Stimulated activated effector memory CD8-positive, alpha-beta T cell treated with anti-CD3 and anti-CD28 coated beads, Interleukin-12 subunit alpha, Interleukin-12 subunit beta, amount 100 ng/mL, for 72 hours (primary cell): Measurements from ENCODE around the gene ZEB2.

Experiments used
- ATAC-seq: fragments of 150-1000 bp; cut with Tn5 transposase; 2 replicates; pipeline ENCODE4 v1.10.0; 2021
- DNase-seq, 2 donors: peaks; one replicate each; pipeline ENCODE4 v3.0.0; 2021 to 2022; ENCODE audit warnings: low spot score in 2 of 2
- H3K27ac Mint-ChIP-seq: one replicate; pipeline ENCODE4 v1.8.0; 2022; ENCODE audit warnings: mild to moderate bottlenecking, mixed read lengths
- H3K36me3 Mint-ChIP-seq: one replicate; pipeline ENCODE4 v1.8.0; 2022; ENCODE audit warnings: mild to moderate bottlenecking, mixed read lengths
- H3K4me1 Mint-ChIP-seq: one replicate; pipeline ENCODE4 v1.8.0; 2022; ENCODE audit warnings: mixed read lengths
- H3K4me3 Mint-ChIP-seq: one replicate; pipeline ENCODE4 v1.8.0; 2022; ENCODE audit warnings: mild to moderate bottlenecking, mixed read lengths
- H3K9me3 Mint-ChIP-seq: one replicate; pipeline ENCODE4 v1.8.0; 2022; ENCODE audit warnings: mixed read lengths

ZEB2 gene

DNA sequence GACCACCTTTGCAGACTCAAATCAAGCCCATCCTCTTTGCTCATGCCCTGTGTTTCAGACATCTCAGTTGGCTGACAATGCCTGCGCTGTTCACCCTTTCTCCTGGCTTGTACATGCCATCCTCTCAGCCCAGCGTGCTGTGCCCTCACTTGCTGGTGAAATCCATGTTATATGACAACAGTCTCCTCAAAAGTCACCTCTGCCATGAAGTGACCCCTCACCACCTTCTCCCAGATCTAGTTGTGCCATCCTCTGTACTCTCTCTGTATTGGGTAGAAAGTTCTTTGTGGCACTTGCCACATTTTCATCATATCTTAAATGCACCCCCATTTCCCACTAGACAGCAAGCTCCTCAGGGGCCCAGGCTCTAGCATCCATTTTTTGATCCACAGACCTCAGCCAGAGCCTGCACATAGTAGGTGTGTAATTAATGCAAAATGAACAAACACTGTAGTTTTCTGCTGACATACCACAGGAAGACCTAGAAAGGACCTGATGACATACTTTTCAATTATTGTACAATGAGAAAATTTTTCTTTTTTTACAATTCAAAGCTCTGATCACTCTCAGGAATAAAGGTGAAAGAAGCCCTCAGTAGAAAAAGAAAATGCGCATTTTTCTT is 22.8 kb downstream of the ZEB2 start:
- H3K4me1 Mint-ChIP-seq = peaks cover 61% of the 10 kb centered on the region

DNA sequence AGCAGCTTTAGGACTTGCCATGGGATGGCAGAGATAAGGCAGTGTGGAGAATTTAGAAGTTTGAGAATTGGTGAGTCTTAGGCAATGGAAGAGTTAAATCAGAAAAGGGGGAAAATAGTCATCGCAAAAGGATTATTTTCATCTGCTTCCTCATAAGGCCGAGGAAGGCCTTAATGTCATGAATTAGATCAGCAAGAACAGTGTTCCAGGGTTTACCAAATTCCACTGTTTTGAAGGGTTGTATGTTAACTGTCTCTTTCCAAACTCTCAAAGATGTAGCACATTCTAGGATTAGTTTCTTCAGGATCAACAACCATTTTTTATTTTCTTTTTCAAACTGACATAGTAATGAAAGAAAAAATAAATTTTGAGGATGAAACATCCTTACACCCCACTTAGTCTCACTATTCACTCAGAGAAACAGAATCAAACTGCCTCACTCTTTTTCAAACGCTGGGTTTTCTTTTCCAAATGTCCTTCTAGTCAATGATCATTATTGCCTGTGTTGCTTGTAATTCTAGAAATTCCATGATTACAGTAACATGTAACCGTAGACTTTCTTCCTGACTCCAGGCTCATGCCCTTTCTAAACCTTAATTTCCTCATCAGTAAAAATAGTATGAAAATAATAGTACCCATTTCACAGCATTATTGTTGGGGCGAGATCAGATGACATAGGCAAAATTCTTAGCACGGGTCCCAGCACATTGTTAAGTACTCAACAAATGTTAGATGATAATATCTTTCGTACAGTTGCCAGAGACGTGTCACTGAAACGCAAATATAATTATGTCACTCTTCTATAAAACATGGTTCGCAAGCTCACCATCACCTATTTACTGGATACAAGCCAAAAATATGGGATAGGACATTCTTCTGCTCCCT is 23.6 kb downstream of the ZEB2 start:
- peaks cover 88% of the 10 kb centered on the region for H3K36me3 Mint-ChIP-seq
- peak overlapping the region; percentile 12 for H3K27ac Mint-ChIP-seq
- no peaks in the 10 kb centered on the region for H3K9me3 Mint-ChIP-seq
- ATAC-seq (no peak), DNase-seq (no peak)
- peak overlapping the region; percentile 30 for H3K4me3 Mint-ChIP-seq
- peaks cover 68% of the 10 kb centered on the region for H3K4me1 Mint-ChIP-seq

More for the DNA sequence above, 22.8 kb downstream of the ZEB2 start:
- Mint-ChIP-seq H3K27ac (peak overlapping the region; percentile 12), H3K4me3 (peak overlapping the region; percentile 7), H3K36me3 (peaks cover 83% of the 10 kb centered on the region), H3K9me3 (no peaks in the 10 kb centered on the region)
- ATAC-seq (no peak), DNase-seq (no peak)

GRCh38 chr2:144495227-144496091 is 24.5 kb downstream of the ZEB2 start:
- Mint-ChIP-seq H3K4me3 (peak overlapping the region; percentile 30), H3K27ac (no peak overlapping the region), H3K36me3 (peaks cover 88% of the 10 kb centered on the region), H3K4me1 (peaks cover 68% of the 10 kb centered on the region), H3K9me3 (no peaks in the 10 kb centered on the region)
- ATAC-seq (peak; percentile 38), DNase-seq (peak in 1 of 2 donors; percentile 49)

GRCh38 chr2:144493027-144493809 is 26.7 kb downstream of the ZEB2 start:
- no peaks in the 10 kb centered on the region for H3K9me3 Mint-ChIP-seq
- peaks cover 77% of the 10 kb centered on the region for H3K4me1 Mint-ChIP-seq
- peak overlapping the region; percentile 80 for H3K27ac Mint-ChIP-seq
- peak; percentile 75 for ATAC-seq
- peaks cover 81% of the 10 kb centered on the region for H3K36me3 Mint-ChIP-seq
- DNase-seq = no peak
- H3K4me3 Mint-ChIP-seq = peak overlapping the region; percentile 57

- Mint-ChIP-seq H3K9me3 (no peaks in the 10 kb centered on the region), H3K4me1 (peaks cover 72% of the 10 kb centered on the region), H3K36me3 (peaks cover 83% of the 10 kb centered on the region), H3K27ac (peak overlapping the region; percentile 67), H3K4me3 (peak overlapping the region; percentile 57)
- DNase-seq = no peak
- ATAC-seq = no peak
These were observed 29.1 kb downstream of the ZEB2 start for GRCh38 chr2:144490857-144491256.

GRCh38 chr2:144490017-144490416 is 29.9 kb downstream of the ZEB2 start:
- ATAC-seq = peak; percentile 97
- Mint-ChIP-seq H3K4me3 (peak overlapping the region; percentile 57), H3K27ac (peak overlapping the region; percentile 67), H3K4me1 (peaks cover 63% of the 10 kb centered on the region), H3K9me3 (no peaks in the 10 kb centered on the region), H3K36me3 (peaks cover 89% of the 10 kb centered on the region)
- no peak for DNase-seq

- H3K4me3 Mint-ChIP-seq = peak overlapping the region; percentile 57
- H3K27ac Mint-ChIP-seq = peak overlapping the region; percentile 67
- H3K4me1 Mint-ChIP-seq = peaks cover 60% of the 10 kb centered on the region
- no peaks in the 10 kb centered on the region for H3K9me3 Mint-ChIP-seq
- no peak for DNase-seq
- H3K36me3 Mint-ChIP-seq = peaks cover 89% of the 10 kb centered on the region
- ATAC-seq = no peak
These were observed 30.5 kb downstream of the ZEB2 start for GRCh38 chr2:144489315-144489916.

GRCh38 chr2:144484201-144484948 is 35.5 kb downstream of the ZEB2 start:
- Mint-ChIP-seq H3K4me1 (peaks cover 58% of the 10 kb centered on the region), H3K9me3 (no peaks in the 10 kb centered on the region), H3K4me3 (no peak overlapping the region), H3K36me3 (peaks cover 81% of the 10 kb centered on the region), H3K27ac (no peak overlapping the region)
- DNase-seq = no peak
- ATAC-seq = no peak

DNA sequence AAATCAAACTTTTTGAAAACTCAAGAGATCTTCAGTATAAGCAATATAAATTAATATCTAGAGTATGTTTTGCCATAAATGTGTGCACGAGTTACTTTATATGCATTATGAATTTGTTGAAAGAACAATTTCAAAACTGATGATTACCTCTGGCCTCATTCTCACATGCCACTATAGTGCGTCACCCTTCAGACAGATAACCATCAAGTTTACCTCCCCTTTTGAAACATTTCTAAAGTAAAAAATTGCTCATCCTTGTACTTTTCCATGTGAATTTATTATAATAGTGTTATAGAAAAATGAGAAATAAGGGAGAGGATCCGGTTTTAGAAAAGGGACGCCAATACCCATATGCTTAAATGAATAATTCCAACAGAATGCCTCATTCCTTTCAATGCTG is 38.3 kb downstream of the ZEB2 start:
- peaks cover 55% of the 10 kb centered on the region for H3K4me1 Mint-ChIP-seq
- peaks cover 72% of the 10 kb centered on the region for H3K36me3 Mint-ChIP-seq
- H3K27ac Mint-ChIP-seq = peak overlapping the region; percentile 67
- no peaks in the 10 kb centered on the region for H3K9me3 Mint-ChIP-seq
- ATAC-seq = peak; percentile 67
- no peak for DNase-seq
- H3K4me3 Mint-ChIP-seq = peak overlapping the region; percentile 17

- Mint-ChIP-seq H3K4me1 (peaks cover 61% of the 10 kb centered on the region), H3K9me3 (no peaks in the 10 kb centered on the region), H3K4me3 (peak overlapping the region; percentile 17), H3K36me3 (peaks cover 72% of the 10 kb centered on the region), H3K27ac (peak overlapping the region; percentile 67)
- peak; percentile 56 for ATAC-seq
- DNase-seq = no peak
These were observed 38.8 kb downstream of the ZEB2 start for GRCh38 chr2:144481109-144481508.

DNA sequence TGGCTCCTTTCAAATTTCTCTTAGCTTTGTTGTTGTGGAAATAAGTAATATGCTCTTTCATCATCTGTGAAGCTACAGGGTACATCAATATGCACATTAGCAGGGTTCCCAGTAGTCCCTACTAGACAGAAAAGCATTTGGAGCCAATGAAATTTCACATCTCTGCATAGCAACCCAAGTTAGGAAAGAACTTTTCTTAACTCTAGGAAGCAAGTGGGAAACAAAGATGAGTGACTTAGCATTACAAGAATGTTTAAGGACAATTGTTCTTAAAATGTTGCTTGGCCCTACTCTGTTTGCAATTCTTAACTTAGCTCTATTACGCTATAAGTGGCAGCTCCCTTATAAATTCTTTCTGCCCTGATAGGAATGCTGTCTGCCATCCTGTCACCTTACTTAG is 39.6 kb downstream of the ZEB2 start:
- no peak overlapping the region for H3K4me3 Mint-ChIP-seq
- H3K27ac Mint-ChIP-seq = no peak overlapping the region
- peaks cover 65% of the 10 kb centered on the region for H3K4me1 Mint-ChIP-seq
- no peak for DNase-seq
- H3K9me3 Mint-ChIP-seq = no peaks in the 10 kb centered on the region
- peaks cover 65% of the 10 kb centered on the region for H3K36me3 Mint-ChIP-seq
- ATAC-seq = no peak

DNA sequence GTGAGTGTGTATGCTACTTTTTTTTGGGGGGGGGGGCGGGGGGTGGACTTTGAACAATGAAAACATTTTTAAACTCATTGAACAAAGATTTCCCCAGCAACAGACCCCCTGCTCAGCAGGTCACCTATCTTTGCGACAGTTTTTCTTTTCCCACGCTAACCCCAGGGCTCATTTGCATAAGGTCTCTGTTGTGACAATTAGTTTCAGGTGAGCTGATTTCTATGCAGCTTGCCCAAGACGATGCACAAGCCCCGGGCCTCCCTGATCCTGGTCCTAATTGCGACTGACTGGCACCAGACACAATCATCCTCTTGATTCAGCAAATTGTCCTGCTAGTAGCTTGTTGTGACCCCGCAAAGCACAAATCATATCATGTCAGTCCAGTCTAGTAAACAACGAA is 40.3 kb downstream of the ZEB2 start:
- H3K4me3 Mint-ChIP-seq = no peak overlapping the region
- peaks cover 69% of the 10 kb centered on the region for H3K4me1 Mint-ChIP-seq
- peaks cover 59% of the 10 kb centered on the region for H3K36me3 Mint-ChIP-seq
- no peak for DNase-seq
- H3K9me3 Mint-ChIP-seq = no peaks in the 10 kb centered on the region
- H3K27ac Mint-ChIP-seq = no peak overlapping the region
- ATAC-seq = no peak

DNA sequence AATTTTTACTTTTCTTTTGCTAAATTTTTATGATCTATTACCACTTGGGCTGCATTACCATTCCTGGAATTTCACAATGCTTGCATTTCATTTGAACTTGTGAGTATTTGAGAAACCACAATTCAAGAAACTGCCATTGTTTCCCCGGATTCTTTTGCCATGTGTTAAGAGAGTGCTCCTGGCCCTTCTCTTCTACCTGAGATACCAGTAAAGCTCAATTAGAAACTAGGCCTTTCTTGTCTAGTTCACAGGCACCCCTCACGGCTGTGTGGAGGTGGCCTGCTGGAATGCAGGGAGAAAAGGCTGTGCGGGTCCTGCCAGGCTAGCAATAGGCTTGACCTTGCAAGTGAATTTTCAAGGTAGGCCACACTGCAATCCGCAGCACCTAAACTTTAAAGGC is 40.8 kb downstream of the ZEB2 start:
- Mint-ChIP-seq H3K4me3 (no peak overlapping the region), H3K9me3 (no peaks in the 10 kb centered on the region), H3K27ac (no peak overlapping the region), H3K4me1 (peaks cover 65% of the 10 kb centered on the region), H3K36me3 (peaks cover 54% of the 10 kb centered on the region)
- ATAC-seq (no peak), DNase-seq (no peak)

DNA sequence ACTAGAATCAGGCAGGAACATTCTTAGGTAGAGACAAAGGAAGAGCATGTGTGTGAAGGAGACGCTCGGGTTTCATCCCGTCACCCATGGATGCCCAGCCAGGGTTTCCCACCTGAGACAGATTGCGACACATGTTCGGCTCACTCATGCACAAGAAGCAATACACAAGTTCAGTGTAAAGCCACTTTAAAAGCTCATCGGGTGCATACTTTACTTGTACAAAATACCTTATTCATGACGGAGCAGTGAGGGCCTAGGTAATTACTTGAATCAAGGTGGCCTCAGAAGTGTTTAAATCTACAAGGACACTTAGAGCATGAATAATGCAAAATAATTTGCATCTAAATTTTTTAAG is 42.0 kb downstream of the ZEB2 start:
- peaks cover 42% of the 10 kb centered on the region for H3K36me3 Mint-ChIP-seq
- H3K27ac Mint-ChIP-seq = no peak overlapping the region
- no peaks in the 10 kb centered on the region for H3K9me3 Mint-ChIP-seq
- DNase-seq (no peak), ATAC-seq (no peak)
- peak overlapping the region; percentile 9 for H3K4me3 Mint-ChIP-seq
- peaks cover 59% of the 10 kb centered on the region for H3K4me1 Mint-ChIP-seq
